A549 (cell line): ENCODE measurements around the gene PPP2R5B. TPM values are rescaled to one million over a fixed set of nuclear protein-coding genes. Genes with fewer than 3 reads are reported as not detected.

Source experiments
- ATAC-seq, 2 experiments: fragments of 200-7000 bp in 1 of 2; fragments of >200 bp in 1 of 2; cut with Nextera tagmentation in 1 of 2; cut with Tn5 transposase in 1 of 2; 3 replicates each; pipeline versions ENCODE4 v1.8.0 to v1.9.1; 2018 to 2020; ENCODE audit warnings: mild to moderate bottlenecking in 1 of 2, moderate library complexity in 1 of 2
- CTCF ChIA-PET: fragments of 300-600 bp; sonication (Branson Sonifier 250); formaldehyde crosslinking; extraction: SDS; loops from one replicate; lab custom pipeline; 2021; ENCODE audit warnings: antibody characterized with exemption, inconsistent platforms; lab: Yijun Ruan, JAX
- POLR2A ChIA-PET: fragments of 350-600 bp; formaldehyde crosslinking; extraction: SDS; loops from one replicate; lab custom pipeline; 2021; ENCODE audit warnings: antibody characterized with exemption, inconsistent platforms; lab: Yijun Ruan, JAX
- DNase-seq, 2 experiments: peaks; one replicate each; pipeline versions ENCODE4 v3.0.0 to v3.0.0-alpha.2; 2011 to 2016; ENCODE audit warnings: low read depth in 1 of 2, low spot score in 1 of 2
- FAIRE-seq: peaks from 2 replicates; lab custom pipeline; 2011; peaks lifted over from hg19 to GRCh38; lab: Jason Lieb, UNC
- H3K27ac ChIP-seq, 2 experiments: fragments of >200 bp; sonication (Bioruptor Twin); formaldehyde crosslinking; 3 replicates each; pipeline ENCODE4 v1.5.1; 2016 to 2017
- H3K4me1 ChIP-seq: fragments of >200 bp; sonication (Bioruptor Twin); formaldehyde crosslinking; 3 replicates; pipeline ENCODE4 v1.6.1; 2016
- H3K4me2 ChIP-seq: fragments of >200 bp; sonication (Bioruptor Twin); formaldehyde crosslinking; 3 replicates; pipeline ENCODE4 v1.6.1; 2016
- H3K4me3 ChIP-seq: fragments of >200 bp; sonication (Bioruptor Twin); formaldehyde crosslinking; 3 replicates; pipeline ENCODE4 v1.5.1; 2016
- H3K9me3 ChIP-seq: fragments of >200 bp; sonication (Bioruptor Twin); formaldehyde crosslinking; 3 replicates; pipeline ENCODE4 v1.6.1; 2016
- BCL3 ChIP-seq: fragments of >200 bp; sonication (Bioruptor Twin); formaldehyde crosslinking; IDR thresholded peaks from 3 replicates; pipeline ENCODE4 v1.6.1; 2016
- BHLHE40 ChIP-seq: IDR thresholded peaks from 2 replicates; pipeline ENCODE4 v1.6.1; 2012; ENCODE audit warnings: low read depth, low read length, inconsistent platforms
- EHMT2 ChIP-seq: fragments of 200-600 bp; sonication (generic); IDR thresholded peaks from 2 replicates; pipeline ENCODE4 v1.6.1; 2016; ENCODE audit warnings: antibody characterized with exemption, low read depth, mild to moderate bottlenecking, moderate library complexity
- FOSB ChIP-seq: fragments of 250-450 bp; sonication (Bioruptor Pico); IDR thresholded peaks from 2 replicates; pipeline ENCODE4 v1.5.0; 2020; ENCODE audit warnings: mild to moderate bottlenecking, moderate library complexity
- FOXS1 ChIP-seq: fragments of 250-450 bp; sonication (Bioruptor Pico); IDR thresholded peaks from 2 replicates; pipeline ENCODE4 v1.5.0; 2020; ENCODE audit warnings: mild to moderate bottlenecking, moderate library complexity
- GATA3 ChIP-seq: IDR thresholded peaks from 2 replicates; pipeline ENCODE4 v1.6.1; 2012; ENCODE audit warnings: borderline replicate concordance
- HES2 ChIP-seq: fragments of >200 bp; sonication (Bioruptor Twin); formaldehyde crosslinking; IDR thresholded peaks from 2 replicates; pipeline ENCODE4 v1.6.1; 2016
- HOXB13 ChIP-seq: fragments of 250-450 bp; sonication (Bioruptor Pico); IDR thresholded peaks from 2 replicates; pipeline ENCODE4 v1.5.0; 2020; ENCODE audit warnings: low read depth, mild to moderate bottlenecking, moderate library complexity
- JUNB ChIP-seq: fragments of >200 bp; sonication (Bioruptor Twin); formaldehyde crosslinking; IDR thresholded peaks from 2 replicates; pipeline ENCODE4 v1.6.1; 2016
- KDM1A ChIP-seq: fragments of 200-600 bp; sonication (generic); IDR thresholded peaks from 2 replicates; pipeline ENCODE4 v1.6.1; 2016; ENCODE audit warnings: low read depth, mild to moderate bottlenecking
- MYC ChIP-seq: IDR thresholded peaks from 2 replicates; pipeline ENCODE4 v1.6.1; 2012; ENCODE audit warnings: mild to moderate bottlenecking, inconsistent platforms, low read length, improper control_type of control experiment, borderline replicate concordance
- PHF8 ChIP-seq: fragments of 200-600 bp; sonication (generic); IDR thresholded peaks from 2 replicates; pipeline ENCODE4 v1.6.1; 2016; ENCODE audit warnings: low read depth, mild to moderate bottlenecking, antibody characterized with exemption, moderate library complexity, borderline replicate concordance
- POLR2A ChIP-seq: IDR thresholded peaks from 2 replicates; pipeline ENCODE4 v1.6.1; 2012; ENCODE audit warnings: mild to moderate bottlenecking, low read length
- RAD21 ChIP-seq, 2 experiments: fragments of >200 bp in 1 of 2; sonication (Bioruptor Twin) in 1 of 2; formaldehyde crosslinking in 1 of 2; IDR thresholded peaks in 1 of 2; conservative IDR thresholded peaks in 1 of 2; 2 replicates in 1 of 2; 3 replicates in 1 of 2; pipeline ENCODE4 v1.6.1; 2012 to 2018; ENCODE audit warnings: inconsistent platforms in 1 of 2
- SREBF2 ChIP-seq: fragments of 450-650 bp; IDR thresholded peaks from 2 replicates; pipeline ENCODE4 v1.6.1; 2014; ENCODE audit warnings: mild to moderate bottlenecking, moderate library complexity
- TFCP2L1 ChIP-seq: fragments of 250-450 bp; sonication (Bioruptor Pico); IDR thresholded peaks from 2 replicates; pipeline ENCODE4 v1.5.0; 2021; ENCODE audit warnings: mild to moderate bottlenecking
- TP53 ChIP-seq: fragments of 250-450 bp; sonication (Bioruptor Pico); IDR thresholded peaks from 2 replicates; pipeline ENCODE4 v1.5.0; 2021; ENCODE audit warnings: mild to moderate bottlenecking, moderate library complexity
- WGBS: methylation state at CpG from one replicate; pipeline ENCODE4 v1.1.6; 2017; ENCODE audit errors: missing lambda C conversion rate; 5-methylcytosine and 5-hydroxymethylcytosine counted together
- polyA plus RNA-seq, 4 experiments: library from polyadenylated mRNA; depleted of rRNA in 3 of 4; stranded (reverse); fragments of >200 nt; fragmentation: RNase III in 1 of 4; extraction: RNeasy Plus Mini Kit Qiagen cat#74134 plus additional on column Dnase treatment in 1 of 4; gene quantifications; 2 replicates in 3 of 4; 3 replicates in 1 of 4; pipeline ENCODE4 v1.2.3, GENCODE V29; 2011 to 2017
- TF ChIP-seq, protein P1 (sequence below): IDR thresholded peaks from 2 replicates; pipeline ENCODE4 v1.6.1; 2012

PPP2R5B gene
- polyA plus RNA-seq, 2 of the 4 experiments (the other 2 are of a cell fraction) = 5.7 to 6.9 TPM

DNA sequence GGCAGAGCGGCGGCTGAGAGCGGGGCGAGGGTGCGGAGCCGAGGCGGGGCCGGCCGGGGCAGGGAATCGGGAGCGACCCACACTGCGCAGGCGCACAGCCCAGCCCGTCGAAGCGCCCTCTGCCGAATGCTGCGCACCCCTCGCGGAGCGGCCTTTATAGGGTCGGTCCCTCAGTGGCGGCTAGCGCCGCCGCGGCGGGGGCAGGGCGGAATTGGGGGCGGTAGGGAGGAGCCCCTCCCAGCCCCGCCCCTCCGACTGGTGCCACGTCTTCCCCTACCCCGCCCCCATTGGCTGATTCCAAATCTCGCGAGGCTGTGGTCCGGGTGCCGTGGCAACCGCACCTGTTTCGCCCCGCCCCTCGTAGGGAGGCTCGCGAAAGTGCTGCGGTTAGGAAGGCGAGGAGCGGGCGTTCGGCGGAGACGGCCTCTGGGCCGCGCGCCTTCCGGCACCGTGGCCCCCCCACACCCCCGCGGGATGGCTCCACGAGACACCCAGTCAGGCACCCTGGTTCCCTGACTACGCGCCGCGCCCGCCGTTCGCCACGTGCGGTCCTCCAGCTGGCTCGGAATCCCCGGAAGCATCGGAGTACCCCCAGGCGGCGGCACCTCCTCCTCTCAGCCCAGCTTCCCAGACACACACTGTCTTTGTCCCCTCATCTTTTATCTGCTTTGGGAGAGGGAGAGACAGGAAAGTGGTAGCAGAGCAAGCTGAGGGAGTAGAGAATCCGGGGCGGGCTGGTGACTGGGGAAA is 45.8 kb upstream of the PPP2R5B start, which contains the start of gene EHD1 (continued):
- peak; percentile 64; the same call in 1 of the 2 replicates for TF ChIP-seq PHF8
- TF ChIP-seq SREBF2 = no peak
- 0 out of 2 replicates have a peak, but pooled peaks have one; percentile 13 for TF ChIP-seq FOSB (CRISPR knock-in tag)
- peak; percentile 95; the same call in 2 of the 3 replicates for TF ChIP-seq BCL3
- TF ChIP-seq HES2 = no peak
- TF ChIP-seq TP53 (CRISPR knock-in tag) = peak; percentile 48; the same call in 1 of the 2 replicates
- TF ChIP-seq RAD21 (conservative IDR thresholded peaks at IDR 0.05 in 1 of 2, IDR thresholded peaks at IDR 0.05 in 1 of 2) = peak; percentile 26 to 66; a peak in 4 of 5 replicates
- peak; percentile 34; the same call in 1 of the 2 replicates for TF ChIP-seq GATA3
- no peak for TF ChIP-seq FOXS1
- peak; percentile 95 for TF ChIP-seq POLR2A
- TF ChIP-seq MYC = peak; percentile 54; the same call in 1 of the 2 replicates
- TF ChIP-seq, protein P1, sequence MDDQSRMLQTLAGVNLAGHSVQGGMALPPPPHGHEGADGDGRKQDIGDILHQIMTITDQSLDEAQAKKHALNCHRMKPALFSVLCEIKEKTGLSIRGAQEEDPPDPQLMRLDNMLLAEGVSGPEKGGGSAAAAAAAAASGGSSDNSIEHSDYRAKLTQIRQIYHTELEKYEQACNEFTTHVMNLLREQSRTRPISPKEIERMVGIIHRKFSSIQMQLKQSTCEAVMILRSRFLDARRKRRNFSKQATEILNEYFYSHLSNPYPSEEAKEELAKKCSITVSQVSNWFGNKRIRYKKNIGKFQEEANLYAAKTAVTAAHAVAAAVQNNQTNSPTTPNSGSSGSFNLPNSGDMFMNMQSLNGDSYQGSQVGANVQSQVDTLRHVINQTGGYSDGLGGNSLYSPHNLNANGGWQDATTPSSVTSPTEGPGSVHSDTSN = peak; percentile 57; the same call in 1 of the 2 replicates
- peak; percentile 90; the same call in 1 of the 2 replicates for TF ChIP-seq TFCP2L1 (CRISPR knock-in tag)
- TF ChIP-seq EHMT2 = no peak

- DNase-seq (no peak), ATAC-seq (peak in 1 of 2 experiments; percentile 3; a peak in 2 of 6 replicates)
- peak overlapping the region; percentile 90 for H3K4me3 ChIP-seq
- ChIA-PET POLR2A (interaction anchor here (0.7 to 4.4 kb wide), 5 partner anchors 8 to 31 kb away, joined by 3 to 27 read pairs (median 8); no protein-coding TSS in a partner anchor), CTCF (interaction anchor here (0.9 to 31.5 kb wide), 6 partner anchors 12 to 135 kb away, joined by 3 to 1607 read pairs (median 5); partner anchors contain the start of genes ARL2 and CDC42BPG)
- no peak for TF ChIP-seq JUNB
- TF ChIP-seq HOXB13 = 0 out of 2 replicates have a peak, but pooled peaks have one; percentile 12
- 0 out of 2 replicates have a peak, but pooled peaks have one; percentile 62 for TF ChIP-seq FOSB (CRISPR knock-in tag)
- no peak for TF ChIP-seq KDM1A
- TF ChIP-seq, all 56 proteins: peak for 2
- peak overlapping the region; percentile 92 for H3K4me2 ChIP-seq
- H3K27ac ChIP-seq = peak overlapping the region; percentile 90 to 97
- H3K9me3 ChIP-seq = no peaks in the 10 kb centered on the region
- WGBS = 26% methylated on average over 16 of the region's 16 CpGs
- H3K4me1 ChIP-seq = peaks cover 24% of the 10 kb centered on the region
- FAIRE-seq = no peak
These were observed 45.1 kb upstream of the PPP2R5B start for GRCh38 chr11:64879244-64879900.

GRCh38 chr11:64880240-64881001 is 44.1 kb upstream of the PPP2R5B start:
- ATAC-seq (no peak), FAIRE-seq (no peak), DNase-seq (no peak)
- ChIA-PET CTCF (interaction anchor here (1.0 to 31.5 kb wide), 4 partner anchors 11 to 134 kb away, joined by 4 to 1607 read pairs (median 159); partner anchors contain the start of genes ARL2 and CDC42BPG), POLR2A (interaction anchor here (0.7 to 3.1 kb wide), 5 partner anchors 9 to 33 kb away, joined by 3 to 25 read pairs (median 4); no protein-coding TSS in a partner anchor)
- no peak for TF ChIP-seq JUNB
- no peak for TF ChIP-seq FOSB (CRISPR knock-in tag)
- no peak for TF ChIP-seq EHMT2
- TF ChIP-seq BHLHE40 = no peak
- TF ChIP-seq, all 56 proteins: peak for 0
- Histone ChIP-seq H3K9me3 (no peaks in the 10 kb centered on the region), H3K27ac (peak overlapping the region in 1 of 2 experiments; percentile 32; a peak in 1 of 6 replicates), H3K4me3 (no peak overlapping the region), H3K4me1 (peaks cover 26% of the 10 kb centered on the region), H3K4me2 (no peak overlapping the region)
- 89% methylated on average over 14 of the region's 14 CpGs for WGBS
